CD8-positive, alpha-beta memory T cell (primary cell): ENCODE measurements around the gene PROKR2. TPM values are rescaled to one million over a fixed set of nuclear protein-coding genes. Genes with fewer than 3 reads are reported as not detected.

Experiments used
- CTCF ChIA-PET: fragments of 350-600 bp; sonication (Branson Sonifier 250); formaldehyde crosslinking; loops from one replicate; lab custom pipeline; 2021; ENCODE audit warnings: antibody characterized with exemption; lab: Charles Lee
- POLR2A ChIA-PET: fragments of 350-600 bp; sonication (Branson Sonifier 250); formaldehyde crosslinking; loops from one replicate; lab custom pipeline; 2021; ENCODE audit warnings: antibody characterized with exemption; lab: Charles Lee
- DNase-seq, 5 donors: peaks; one replicate each; pipeline versions ENCODE4 v3.0.0 to v3.0.0-alpha.2; 2020 to 2022; ENCODE audit warnings: mixed read lengths in 1 of 5
- H3K27ac ChIP-seq: one replicate; pipeline ENCODE4 v1.7.0; 2013; ENCODE audit warnings: low read depth, mild to moderate bottlenecking, low read length, moderate library complexity
- H3K27me3 ChIP-seq: 2 replicates; pipeline ENCODE4 v1.7.0; 2013; ENCODE audit warnings: low read length, mild to moderate bottlenecking; ENCODE audit not compliant: insufficient read depth, poor library complexity, severe bottlenecking
- H3K36me3 ChIP-seq: 2 replicates; pipeline ENCODE4 v1.7.0; 2013; ENCODE audit warnings: mild to moderate bottlenecking, low read length, moderate library complexity; ENCODE audit not compliant: insufficient read depth
- H3K4me1 ChIP-seq: 2 replicates; pipeline ENCODE4 v1.7.0; 2013; ENCODE audit warnings: mild to moderate bottlenecking, low read length, moderate library complexity; ENCODE audit not compliant: insufficient read depth
- H3K4me3 ChIP-seq: 2 replicates; pipeline ENCODE4 v1.7.0; 2013; ENCODE audit warnings: mild to moderate bottlenecking, low read length
- H3K9me3 ChIP-seq: 2 replicates; pipeline ENCODE4 v1.7.0; 2013; ENCODE audit warnings: mild to moderate bottlenecking, low read length
- H3K27ac Mint-ChIP-seq, 8 donors: one replicate each; pipeline ENCODE4 v1.8.0; 2020 to 2021; ENCODE audit warnings: mixed read lengths in 8 of 8, mild to moderate bottlenecking in 6 of 8, inconsistent platforms in 3 of 8, moderate library complexity in 3 of 8
- H3K27me3 Mint-ChIP-seq, 2 donors: one replicate each; pipeline ENCODE4 v1.8.0; 2020 to 2021; ENCODE audit warnings: mixed read lengths in 2 of 2, mild to moderate bottlenecking in 1 of 2, moderate library complexity in 1 of 2
- H3K36me3 Mint-ChIP-seq, 3 donors: one replicate each; pipeline ENCODE4 v1.8.0; 2020 to 2021; ENCODE audit warnings: mixed read lengths in 3 of 3, inconsistent platforms in 1 of 3, mild to moderate bottlenecking in 1 of 3
- H3K4me1 Mint-ChIP-seq, 3 donors: one replicate each; pipeline ENCODE4 v1.8.0; 2020 to 2021; ENCODE audit warnings: mixed read lengths in 3 of 3, inconsistent platforms in 1 of 3, mild to moderate bottlenecking in 1 of 3
- H3K4me3 Mint-ChIP-seq, 7 donors: one replicate each; pipeline ENCODE4 v1.8.0; 2020 to 2021; ENCODE audit warnings: mixed read lengths in 7 of 7, mild to moderate bottlenecking in 6 of 7, moderate library complexity in 4 of 7, inconsistent platforms in 2 of 7
- H3K9me3 Mint-ChIP-seq, 5 donors: one replicate each; pipeline ENCODE4 v1.8.0; 2020 to 2022; ENCODE audit warnings: mixed read lengths in 5 of 5, mild to moderate bottlenecking in 3 of 5, moderate library complexity in 2 of 5, inconsistent platforms in 1 of 5
- polyA plus RNA-seq: library from polyadenylated mRNA; unstranded; fragments of 300-500 nt; fragmentation: Illumina TruSeq; gene quantifications from one replicate; pipeline ENCODE4 v1.2.3, GENCODE V29; 2021
- total RNA-seq, 2 experiments: library from RNA; stranded (reverse); gene quantifications; one replicate each; pipeline ENCODE4 v1.2.3, GENCODE V29; 2021

Gene PROKR2
- total RNA-seq (under 1 TPM in 1 of 2 experiments, not detected in 1; 0.18 TPM), polyA plus RNA-seq (0.94 TPM)

- Mint-ChIP-seq H3K4me1 (peaks cover 3 to 6% (median 5%) of the 10 kb centered on the region in 3 donors), H3K27me3 (peaks cover 21 to 50% of the 10 kb centered on the region in 2 donors), H3K9me3 (peaks cover 0 to 2% (median 0%) of the 10 kb centered on the region in 5 donors), H3K36me3 (no peaks in the 10 kb centered on the region), H3K4me3 (peak within 1 kb of the TSS; percentile 40 to 90 (median 72)), H3K27ac (no peak within 1 kb of the TSS)
- Histone ChIP-seq H3K27ac (no peak within 1 kb of the TSS), H3K36me3 (no peaks in the 10 kb centered on the region), H3K9me3 (no peaks in the 10 kb centered on the region), H3K27me3 (peaks cover 15% of the 10 kb centered on the region), H3K4me1 (no peaks in the 10 kb centered on the region), H3K4me3 (no peak within 1 kb of the TSS)
- POLR2A ChIA-PET: no interaction called here
- CTCF ChIA-PET: interaction anchor here (0.8 to 1.6 kb wide), 3 partner anchors 33 to 113 kb away, joined by 3 to 4 read pairs (median 3); no protein-coding TSS in a partner anchor
- DNase-seq: no peak
These were observed at the start of gene PROKR2 for GRCh38 chr20:5316188-5317158. TSS of gene PROKR2 (minus strand) at chr20:5316954. CDS start at chr20:5314369, 2,585 bp downstream.

GRCh38 chr20:5364997-5365597 lies 48.3 kb upstream of the PROKR2 start:
- Histone ChIP-seq H3K9me3 (no peaks in the 10 kb centered on the region), H3K36me3 (no peaks in the 10 kb centered on the region), H3K4me1 (no peaks in the 10 kb centered on the region), H3K4me3 (no peak overlapping the region), H3K27ac (no peak overlapping the region), H3K27me3 (no peaks in the 10 kb centered on the region)
- Mint-ChIP-seq H3K27me3 (peaks cover 18 to 47% of the 10 kb centered on the region in 2 donors), H3K27ac (no peak overlapping the region), H3K9me3 (peaks cover 15 to 27% (median 21%) of the 10 kb centered on the region in 5 donors), H3K4me1 (no peaks in the 10 kb centered on the region), H3K4me3 (no peak overlapping the region), H3K36me3 (peaks cover 0 to 13% (median 3%) of the 10 kb centered on the region in 3 donors)
- POLR2A ChIA-PET: no interaction called here
- CTCF ChIA-PET: no interaction called here
- no peak for DNase-seq

- H3K4me3 Mint-ChIP-seq: no peak overlapping the region
- Histone ChIP-seq H3K9me3 (no peaks in the 10 kb centered on the region), H3K27me3 (no peaks in the 10 kb centered on the region), H3K27ac (no peak overlapping the region), H3K4me3 (no peak overlapping the region), H3K36me3 (no peaks in the 10 kb centered on the region), H3K4me1 (no peaks in the 10 kb centered on the region)
- peaks cover 18 to 34% (median 28%) of the 10 kb centered on the region in 5 donors for H3K9me3 Mint-ChIP-seq
- H3K4me1 Mint-ChIP-seq: no peaks in the 10 kb centered on the region
- POLR2A ChIA-PET: no interaction called here
- H3K27me3 Mint-ChIP-seq: peaks cover 18 to 47% of the 10 kb centered on the region in 2 donors
- CTCF ChIA-PET: interaction anchor here (0.7 kb wide), 1 partner anchor 137 kb away, joined by 3 read pairs; no protein-coding TSS in a partner anchor
- H3K36me3 Mint-ChIP-seq: peaks cover 0 to 15% (median 3%) of the 10 kb centered on the region in 3 donors
- DNase-seq: no peak
- H3K27ac Mint-ChIP-seq: no peak overlapping the region
These were observed 47.5 kb upstream of the PROKR2 start for GRCh38 chr20:5364136-5364821.

- POLR2A ChIA-PET: no interaction called here
- H3K27me3 Mint-ChIP-seq: peaks cover 18 to 44% of the 10 kb centered on the region in 2 donors
- H3K9me3 Mint-ChIP-seq: peaks cover 22 to 42% (median 32%) of the 10 kb centered on the region in 5 donors
- no peaks in the 10 kb centered on the region for H3K4me1 Mint-ChIP-seq
- H3K27ac Mint-ChIP-seq: no peak overlapping the region
- DNase-seq: no peak
- H3K4me3 Mint-ChIP-seq: no peak overlapping the region
- no peaks in the 10 kb centered on the region for H3K27me3 ChIP-seq
- H3K36me3 Mint-ChIP-seq: peaks cover 0 to 15% (median 3%) of the 10 kb centered on the region in 3 donors
- no peaks in the 10 kb centered on the region for H3K36me3 ChIP-seq
- H3K9me3 ChIP-seq: no peaks in the 10 kb centered on the region
- H3K27ac ChIP-seq: no peak overlapping the region
- CTCF ChIA-PET: no interaction called here
- no peaks in the 10 kb centered on the region for H3K4me1 ChIP-seq
- H3K4me3 ChIP-seq: no peak overlapping the region
These were observed 46.0 kb upstream of the PROKR2 start for GRCh38 chr20:5362771-5363170.

- Mint-ChIP-seq H3K4me1 (no peaks in the 10 kb centered on the region), H3K4me3 (no peak overlapping the region), H3K36me3 (peaks cover 0 to 9% (median 3%) of the 10 kb centered on the region in 3 donors), H3K9me3 (peaks cover 19 to 42% (median 28%) of the 10 kb centered on the region in 5 donors), H3K27ac (no peak overlapping the region), H3K27me3 (peaks cover 14 to 47% of the 10 kb centered on the region in 2 donors)
- CTCF ChIA-PET: no interaction called here
- DNase-seq: no peak
- Histone ChIP-seq H3K36me3 (no peaks in the 10 kb centered on the region), H3K9me3 (no peaks in the 10 kb centered on the region), H3K27ac (no peak overlapping the region), H3K4me1 (no peaks in the 10 kb centered on the region), H3K4me3 (no peak overlapping the region), H3K27me3 (no peaks in the 10 kb centered on the region)
- POLR2A ChIA-PET: no interaction called here
These were observed 44.4 kb upstream of the PROKR2 start for GRCh38 chr20:5361176-5361575.

GRCh38 chr20:5357946-5358345 lies 41.2 kb upstream of the PROKR2 start:
- CTCF ChIA-PET: no interaction called here

GRCh38 chr20:5356941-5357340 lies 40.2 kb upstream of the PROKR2 start:
- no peaks in the 10 kb centered on the region for H3K27me3 ChIP-seq
- Mint-ChIP-seq H3K27me3 (peaks cover 5 to 45% of the 10 kb centered on the region in 2 donors), H3K4me1 (no peaks in the 10 kb centered on the region), H3K36me3 (peaks cover 0 to 3% (median 0%) of the 10 kb centered on the region in 3 donors), H3K27ac (no peak overlapping the region), H3K4me3 (no peak overlapping the region), H3K9me3 (peaks cover 4 to 26% (median 11%) of the 10 kb centered on the region in 5 donors)
- H3K4me3 ChIP-seq: no peak overlapping the region
- no peaks in the 10 kb centered on the region for H3K9me3 ChIP-seq
- no peaks in the 10 kb centered on the region for H3K4me1 ChIP-seq
- ChIA-PET CTCF (no interaction called here), POLR2A (no interaction called here)
- DNase-seq: no peak
- no peaks in the 10 kb centered on the region for H3K36me3 ChIP-seq
- no peak overlapping the region for H3K27ac ChIP-seq

More at GRCh38 chr20:5357946-5358345, 41.2 kb upstream of the PROKR2 start:
- H3K9me3 ChIP-seq: no peaks in the 10 kb centered on the region
- no peaks in the 10 kb centered on the region for H3K27me3 ChIP-seq
- no peak overlapping the region for H3K27ac ChIP-seq
- no peaks in the 10 kb centered on the region for H3K4me1 ChIP-seq
- Mint-ChIP-seq H3K27ac (no peak overlapping the region), H3K4me3 (no peak overlapping the region), H3K4me1 (no peaks in the 10 kb centered on the region), H3K36me3 (peaks cover 0 to 3% (median 0%) of the 10 kb centered on the region in 3 donors), H3K9me3 (peaks cover 4 to 29% (median 11%) of the 10 kb centered on the region in 5 donors), H3K27me3 (peaks cover 8 to 48% of the 10 kb centered on the region in 2 donors)
- POLR2A ChIA-PET: no interaction called here
- H3K36me3 ChIP-seq: no peaks in the 10 kb centered on the region
- H3K4me3 ChIP-seq: no peak overlapping the region
- DNase-seq: no peak
